SU-DHL-6 (cell line): Measurements from ENCODE around the gene NTM.

ENCODE experiments used
- H2AFZ ChIP-seq: fragments of 200-600 bp; sonication (generic); 2 replicates; pipeline ENCODE4 v1.6.1; 2014; ENCODE audit warnings: low read depth, mild to moderate bottlenecking, moderate library complexity, mixed read lengths, antibody characterized with exemption, low read length; ENCODE audit not compliant: severe bottlenecking
- H3F3A ChIP-seq: fragments of 200-600 bp; shearing (Covaris generic); 2 replicates; pipeline ENCODE4 v1.6.0; 2016; ENCODE audit warnings: antibody characterized with exemption, mild to moderate bottlenecking; ENCODE audit not compliant: insufficient read depth
- H3K27ac ChIP-seq: fragments of 200-600 bp; sonication (generic); 2 replicates; pipeline ENCODE4 v1.5.1; 2016; ENCODE audit warnings: low read depth, mild to moderate bottlenecking, low read length, moderate library complexity, mixed read lengths
- H3K27me3 ChIP-seq: fragments of 200-600 bp; sonication (generic), shearing (Covaris generic); 2 replicates; pipeline ENCODE4 v1.6.0; 2014; ENCODE audit warnings: mild to moderate bottlenecking, low read length
- H3K36me3 ChIP-seq: fragments of 200-600 bp; sonication (generic); 2 replicates; pipeline ENCODE4 v1.6.1; 2014; ENCODE audit warnings: mild to moderate bottlenecking, low read length, mixed read lengths
- H3K4me2 ChIP-seq: fragments of 300-600, 200-600 bp; shearing (Covaris generic), sonication (generic); 2 replicates; pipeline ENCODE4 v1.6.0; 2014; ENCODE audit warnings: low read length, low read depth, mild to moderate bottlenecking; ENCODE audit not compliant: poor library complexity, severe bottlenecking
- H3K4me3 ChIP-seq: fragments of 200-600 bp; sonication (generic); 2 replicates; pipeline ENCODE4 v1.5.1; 2014; ENCODE audit warnings: antibody characterized with exemption, low read length, mild to moderate bottlenecking, mixed read lengths; ENCODE audit not compliant: insufficient read depth, poor library complexity, severe bottlenecking
- H3K79me2 ChIP-seq: fragments of 200-600 bp; sonication (generic); 2 replicates; pipeline ENCODE4 v1.6.1; 2014; ENCODE audit warnings: mild to moderate bottlenecking, low read length, moderate library complexity; ENCODE audit not compliant: insufficient read depth
- H3K9ac ChIP-seq: fragments of 200-600 bp; sonication (generic); 2 replicates; pipeline ENCODE4 v1.7.0; 2014; ENCODE audit warnings: mild to moderate bottlenecking, low read length
- H3K9me2 ChIP-seq: fragments of 200-600 bp; sonication (generic); replicated peaks from 2 replicates; pipeline ENCODE4 v1.6.1; 2014; ENCODE audit warnings: low read length; ENCODE audit not compliant: insufficient read depth
- H3K9me3 ChIP-seq: fragments of 200-600 bp; sonication (generic); 2 replicates; pipeline ENCODE4 v1.6.1; 2014; ENCODE audit warnings: low read length, mixed read lengths; ENCODE audit not compliant: insufficient read depth
- H4K20me1 ChIP-seq: fragments of 200-600 bp; sonication (generic); 2 replicates; pipeline ENCODE4 v1.6.1; 2014; ENCODE audit warnings: low read depth, mild to moderate bottlenecking, antibody characterized with exemption, low read length, moderate library complexity, mixed read lengths
- EZH2phosphoT487 ChIP-seq: fragments of 200-600 bp; sonication (generic), shearing (Covaris generic); conservative IDR thresholded peaks from 2 replicates; pipeline ENCODE4 v1.6.1; 2018; ENCODE audit warnings: mild to moderate bottlenecking, antibody characterized with exemption, low read length, moderate library complexity, mixed read lengths
- TF ChIP-seq, protein P1 (sequence below): fragments of 200-600 bp; sonication (generic); IDR thresholded peaks from one replicate; pipeline ENCODE4 v1.5.1; 2017; ENCODE audit warnings: antibody characterized with exemption, mild to moderate bottlenecking, low read length, moderate library complexity; ENCODE audit not compliant: insufficient read depth, poor library complexity, severe bottlenecking

NTM gene

DNA sequence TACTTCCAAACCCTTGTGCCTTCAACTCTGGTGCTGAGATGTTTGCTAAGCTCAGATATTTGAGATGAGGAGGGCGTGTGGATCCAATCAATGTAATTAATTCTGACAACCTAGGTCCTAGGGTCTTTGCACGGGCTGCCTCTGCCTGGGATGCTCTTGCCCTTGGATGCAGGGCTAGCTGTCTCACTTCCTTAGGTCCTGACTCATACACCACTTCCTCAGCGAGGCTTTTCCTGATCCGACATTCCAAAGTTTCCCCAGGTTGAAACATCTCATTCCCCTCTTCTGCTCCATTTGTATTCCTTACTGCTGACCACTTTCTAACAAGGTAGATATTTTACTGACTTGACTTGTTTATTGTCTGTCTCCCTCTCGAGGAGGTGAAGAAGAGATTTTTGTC lies 43.0 kb upstream of the NTM start:
- Histone ChIP-seq H3F3A (no peaks in the 10 kb centered on the region), H3K4me3 (no peak overlapping the region), H3K9me2 (no peaks in the 10 kb centered on the region)

DNA sequence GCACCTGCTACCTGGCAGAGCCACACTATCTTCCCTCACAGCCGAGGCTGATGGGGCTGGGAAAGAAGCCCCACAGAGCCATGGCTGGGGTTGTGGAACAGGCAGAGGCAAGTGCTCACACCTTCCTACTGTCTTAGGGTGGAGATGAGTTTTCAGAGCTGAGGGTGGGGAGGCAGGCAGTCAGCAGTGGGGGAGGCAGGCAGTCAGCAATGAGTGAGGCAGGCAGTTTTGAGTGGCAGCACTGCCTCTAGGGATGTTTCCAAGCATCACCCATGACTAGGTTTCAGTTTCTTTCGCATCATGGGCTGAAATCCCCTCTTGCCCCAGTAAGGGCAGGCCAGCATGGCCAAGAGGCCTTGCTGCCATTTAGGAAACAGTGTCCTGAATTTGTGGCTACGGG lies 41.6 kb upstream of the NTM start:
- Histone ChIP-seq H3K4me2 (no peak overlapping the region), H3F3A (no peaks in the 10 kb centered on the region), H3K9me2 (no peaks in the 10 kb centered on the region), H2AFZ (no peak overlapping the region), H3K36me3 (no peaks in the 10 kb centered on the region), H3K27me3 (no peaks in the 10 kb centered on the region), H3K4me3 (no peak overlapping the region), H3K79me2 (no peaks in the 10 kb centered on the region), H3K27ac (no peak overlapping the region), H3K9me3 (no peaks in the 10 kb centered on the region), H3K9ac (no peak overlapping the region), H4K20me1 (no peaks in the 10 kb centered on the region)
- TF ChIP-seq, protein P1, sequence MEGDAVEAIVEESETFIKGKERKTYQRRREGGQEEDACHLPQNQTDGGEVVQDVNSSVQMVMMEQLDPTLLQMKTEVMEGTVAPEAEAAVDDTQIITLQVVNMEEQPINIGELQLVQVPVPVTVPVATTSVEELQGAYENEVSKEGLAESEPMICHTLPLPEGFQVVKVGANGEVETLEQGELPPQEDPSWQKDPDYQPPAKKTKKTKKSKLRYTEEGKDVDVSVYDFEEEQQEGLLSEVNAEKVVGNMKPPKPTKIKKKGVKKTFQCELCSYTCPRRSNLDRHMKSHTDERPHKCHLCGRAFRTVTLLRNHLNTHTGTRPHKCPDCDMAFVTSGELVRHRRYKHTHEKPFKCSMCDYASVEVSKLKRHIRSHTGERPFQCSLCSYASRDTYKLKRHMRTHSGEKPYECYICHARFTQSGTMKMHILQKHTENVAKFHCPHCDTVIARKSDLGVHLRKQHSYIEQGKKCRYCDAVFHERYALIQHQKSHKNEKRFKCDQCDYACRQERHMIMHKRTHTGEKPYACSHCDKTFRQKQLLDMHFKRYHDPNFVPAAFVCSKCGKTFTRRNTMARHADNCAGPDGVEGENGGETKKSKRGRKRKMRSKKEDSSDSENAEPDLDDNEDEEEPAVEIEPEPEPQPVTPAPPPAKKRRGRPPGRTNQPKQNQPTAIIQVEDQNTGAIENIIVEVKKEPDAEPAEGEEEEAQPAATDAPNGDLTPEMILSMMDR = no peak
- no peak for TF ChIP-seq EZH2phosphoT487

More for the DNA sequence above, 43.0 kb upstream of the NTM start:
- H4K20me1 ChIP-seq = no peaks in the 10 kb centered on the region
- H3K9ac ChIP-seq = no peak overlapping the region
- H3K4me2 ChIP-seq = no peak overlapping the region
- H3K79me2 ChIP-seq = no peaks in the 10 kb centered on the region
- H2AFZ ChIP-seq = no peak overlapping the region
- no peak overlapping the region for H3K27ac ChIP-seq
- no peak for TF ChIP-seq EZH2phosphoT487
- TF ChIP-seq, protein P1 = no peak
- H3K9me3 ChIP-seq = no peaks in the 10 kb centered on the region
- H3K27me3 ChIP-seq = no peaks in the 10 kb centered on the region
- no peaks in the 10 kb centered on the region for H3K36me3 ChIP-seq

DNA sequence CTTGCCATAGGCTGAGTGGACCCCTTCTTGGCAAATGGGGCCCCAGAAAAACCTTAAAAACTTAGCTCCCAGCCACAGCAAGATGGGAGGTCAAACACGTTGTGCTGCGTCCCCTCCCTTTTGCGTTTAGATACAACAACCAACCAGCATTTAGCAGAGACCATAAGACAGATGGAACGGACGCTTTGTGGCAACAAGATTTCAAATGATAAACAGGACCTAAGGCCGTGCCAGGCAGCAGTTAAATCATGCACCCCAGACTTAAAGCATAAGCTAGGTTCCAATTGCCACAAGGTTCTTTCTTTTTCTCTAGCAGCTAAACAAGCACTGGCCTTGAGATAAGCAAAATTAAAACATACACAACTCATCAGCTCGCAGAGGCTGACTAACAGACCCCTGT lies 39.4 kb upstream of the NTM start:
- no peaks in the 10 kb centered on the region for H3K79me2 ChIP-seq
- no peak overlapping the region for H3K4me3 ChIP-seq
- no peak overlapping the region for H3K27ac ChIP-seq
- H3K36me3 ChIP-seq = no peaks in the 10 kb centered on the region
- H3K9me3 ChIP-seq = no peaks in the 10 kb centered on the region
- H4K20me1 ChIP-seq = no peaks in the 10 kb centered on the region
- no peak overlapping the region for H3K4me2 ChIP-seq
- H3K9me2 ChIP-seq = no peaks in the 10 kb centered on the region
- TF ChIP-seq, protein P1 = no peak
- no peak for TF ChIP-seq EZH2phosphoT487
- no peak overlapping the region for H3K9ac ChIP-seq
- no peaks in the 10 kb centered on the region for H3K27me3 ChIP-seq
- no peak overlapping the region for H2AFZ ChIP-seq
- H3F3A ChIP-seq = no peaks in the 10 kb centered on the region

DNA sequence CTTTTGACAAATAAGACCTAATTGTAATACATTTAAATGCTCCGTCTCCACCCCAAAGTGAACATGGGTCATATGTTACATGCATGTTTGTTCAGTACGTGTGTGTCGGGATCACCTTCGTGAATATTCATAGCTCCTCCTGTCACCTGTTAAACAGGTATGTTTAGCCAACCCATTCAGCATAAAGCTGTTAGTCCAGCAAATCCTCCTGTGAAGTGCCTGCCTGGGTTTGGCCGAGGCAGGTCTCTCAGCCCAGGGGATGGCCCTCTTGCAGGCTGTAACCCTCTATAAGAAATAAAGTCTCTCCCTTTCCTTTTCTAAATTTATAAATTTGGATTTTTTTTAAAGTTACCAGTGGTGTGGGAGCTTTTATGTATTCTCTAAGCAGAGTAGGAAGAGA lies 38.9 kb upstream of the NTM start:
- Histone ChIP-seq H3F3A (no peaks in the 10 kb centered on the region), H2AFZ (no peak overlapping the region)
- TF ChIP-seq, protein P1 = no peak
- no peak for TF ChIP-seq EZH2phosphoT487

More for the DNA sequence above, 38.9 kb upstream of the NTM start:
- no peak overlapping the region for H3K4me2 ChIP-seq
- no peaks in the 10 kb centered on the region for H3K36me3 ChIP-seq
- H3K9ac ChIP-seq = no peak overlapping the region
- no peaks in the 10 kb centered on the region for H3K9me3 ChIP-seq
- no peaks in the 10 kb centered on the region for H3K79me2 ChIP-seq
- no peak overlapping the region for H3K4me3 ChIP-seq
- no peaks in the 10 kb centered on the region for H3K27me3 ChIP-seq
- no peak overlapping the region for H3K27ac ChIP-seq
- no peaks in the 10 kb centered on the region for H3K9me2 ChIP-seq
- H4K20me1 ChIP-seq = no peaks in the 10 kb centered on the region
